Neural cell (in vitro differentiated cells): ENCODE results near the gene FBLIM1. TPM values are rescaled to one million over a fixed set of nuclear protein-coding genes. Genes with fewer than 3 reads are reported as not detected.

ENCODE experiments used
- H2AFZ ChIP-seq: fragments of 200-600, 300-800 bp; sonication (generic), shearing (Covaris generic); 2 replicates; pipeline ENCODE4 v1.6.0; 2014; ENCODE audit warnings: low read depth, mild to moderate bottlenecking, antibody characterized with exemption, low read length, moderate library complexity
- H3F3A ChIP-seq: fragments of 200-600 bp; shearing (Covaris generic); 2 replicates; pipeline ENCODE4 v1.6.1; 2016; ENCODE audit warnings: mild to moderate bottlenecking, moderate library complexity, mixed read lengths, antibody characterized with exemption, low read length; ENCODE audit not compliant: insufficient read depth, poor library complexity, severe bottlenecking
- H3K27ac ChIP-seq: fragments of 200-600, 300-800 bp; sonication (generic), shearing (Covaris generic); 2 replicates; pipeline ENCODE4 v1.5.1; 2014; ENCODE audit warnings: mild to moderate bottlenecking, low read length, moderate library complexity
- H3K27me3 ChIP-seq: fragments of 300-800, 200-600 bp; sonication (generic), shearing (Covaris generic); 2 replicates; pipeline ENCODE4 v1.6.0; 2014; ENCODE audit warnings: mild to moderate bottlenecking, low read depth, low read length, moderate library complexity; ENCODE audit not compliant: insufficient read depth
- H3K36me3 ChIP-seq: fragments of 300-800, 200-600 bp; sonication (generic), shearing (Covaris generic); 2 replicates; pipeline ENCODE4 v1.5.1; 2014; ENCODE audit warnings: mild to moderate bottlenecking, antibody characterized with exemption, low read length, moderate library complexity; ENCODE audit not compliant: insufficient read depth
- H3K4me2 ChIP-seq: fragments of 300-800, 200-600 bp; sonication (generic), shearing (Covaris generic); 2 replicates; pipeline ENCODE4 v1.6.0; 2014; ENCODE audit warnings: mild to moderate bottlenecking, low read length
- H3K4me3 ChIP-seq: fragments of 300-800, 200-600 bp; sonication (generic), shearing (Covaris generic); 2 replicates; pipeline ENCODE4 v1.5.1; 2014; ENCODE audit warnings: mild to moderate bottlenecking, low read length, moderate library complexity
- H3K79me2 ChIP-seq: fragments of 200-600 bp; shearing (Covaris generic); replicated peaks from 2 replicates; pipeline ENCODE4 v1.6.0; 2014; ENCODE audit warnings: mild to moderate bottlenecking, low read length, moderate library complexity; ENCODE audit not compliant: insufficient read depth
- H3K9ac ChIP-seq: fragments of 300-800, 200-600 bp; sonication (generic), shearing (Covaris generic); 2 replicates; pipeline ENCODE4 v1.6.1; 2016; ENCODE audit warnings: mild to moderate bottlenecking, low read length, mixed read lengths
- H3K9me2 ChIP-seq: fragments of 200-600 bp; shearing (Covaris generic); 2 replicates; pipeline ENCODE4 v1.6.1; 2016; ENCODE audit warnings: mild to moderate bottlenecking, low read length, mixed read lengths; ENCODE audit not compliant: insufficient read depth
- H3K9me3 ChIP-seq: fragments of 200-600, 300-800 bp; sonication (generic), shearing (Covaris generic); 2 replicates; pipeline ENCODE4 v1.6.1; 2016; ENCODE audit warnings: mild to moderate bottlenecking, mixed run types, low read length, moderate library complexity, mixed read lengths
- H4K20me1 ChIP-seq: fragments of 200-600 bp; shearing (Covaris generic); 2 replicates; pipeline ENCODE4 v1.6.1; 2016; ENCODE audit warnings: mild to moderate bottlenecking, mixed run types; ENCODE audit not compliant: insufficient read depth
- CTCF ChIP-seq: fragments of 450-650 bp; IDR thresholded peaks from 2 replicates; pipeline ENCODE4 v1.5.1; 2014; ENCODE audit warnings: antibody characterized with exemption, mild to moderate bottlenecking, moderate library complexity; ENCODE audit not compliant: poor library complexity, severe bottlenecking
- EP300 ChIP-seq: fragments of 450-650 bp; conservative IDR thresholded peaks from 2 replicates; pipeline ENCODE4 v1.6.1; 2014; ENCODE audit warnings: antibody characterized with exemption, mild to moderate bottlenecking, moderate library complexity; ENCODE audit not compliant: poor library complexity, severe bottlenecking
- EZH2 ChIP-seq: fragments of 200-600, 300-800 bp; shearing (Covaris generic), sonication (generic); IDR thresholded peaks from 2 replicates; pipeline ENCODE4 v1.6.1; 2014; ENCODE audit warnings: antibody characterized with exemption, low read length, borderline replicate concordance, mild to moderate bottlenecking; ENCODE audit not compliant: insufficient read depth, poor library complexity, severe bottlenecking
- MXI1 ChIP-seq: fragments of 450-650 bp; conservative IDR thresholded peaks from 2 replicates; pipeline ENCODE4 v1.6.1; 2014; ENCODE audit warnings: antibody characterized with exemption, mild to moderate bottlenecking; ENCODE audit not compliant: poor library complexity, severe bottlenecking
- POLR2AphosphoS5 ChIP-seq: IDR thresholded peaks from 2 replicates; pipeline ENCODE4 v1.6.1; 2012
- RAD21 ChIP-seq: fragments of 450-650 bp; conservative IDR thresholded peaks from 2 replicates; pipeline ENCODE4 v1.6.1; 2014; ENCODE audit warnings: antibody characterized with exemption, mild to moderate bottlenecking, moderate library complexity
- SMC3 ChIP-seq: fragments of 450-650 bp; conservative IDR thresholded peaks from 2 replicates; pipeline ENCODE4 v1.6.1; 2014; ENCODE audit warnings: antibody characterized with exemption, mild to moderate bottlenecking, moderate library complexity; ENCODE audit not compliant: poor library complexity
- TAF1 ChIP-seq: IDR thresholded peaks from 2 replicates; pipeline ENCODE4 v1.6.1; 2012; ENCODE audit warnings: low read depth
- polyA plus RNA-seq: library from polyadenylated mRNA; depleted of rRNA; stranded (reverse); fragments of >200 nt; gene quantifications from 2 replicates; pipeline ENCODE4 v1.2.3, GENCODE V29; 2014
- TF ChIP-seq, protein P1 (sequence below): IDR thresholded peaks from 2 replicates; pipeline ENCODE4 v1.6.1; 2012; ENCODE audit warnings: borderline replicate concordance

FBLIM1 gene
- polyA plus RNA-seq, 1 donor from 2014 or later: 24.9 TPM

DNA sequence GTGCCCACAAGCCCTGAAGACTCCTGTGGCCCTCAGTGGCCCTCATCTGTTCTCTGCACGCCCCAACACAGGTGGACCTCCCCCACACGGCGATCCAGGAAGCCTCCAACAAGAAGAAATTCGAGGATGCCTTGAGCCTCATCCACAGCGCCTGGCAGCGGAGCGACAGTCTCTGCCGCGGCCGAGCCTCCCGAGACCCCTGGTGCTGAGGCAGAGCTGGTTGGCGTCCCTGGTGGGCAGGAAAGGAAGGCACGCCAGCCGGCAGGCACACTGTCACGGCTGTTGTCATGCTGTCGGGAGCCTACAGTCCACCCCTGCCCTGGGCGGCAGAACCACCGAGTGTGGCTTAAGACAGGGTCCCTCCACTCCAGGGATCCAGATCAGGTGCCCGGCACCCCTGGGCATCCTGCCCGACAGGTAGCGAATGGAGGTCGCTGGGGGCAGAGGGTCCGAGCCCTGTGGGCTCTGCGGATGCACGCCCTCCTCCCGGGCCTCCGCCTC, 24.8 kb upstream of the FBLIM1 start:
- Histone ChIP-seq H3K79me2 (no peaks in the 10 kb centered on the region), H3K9ac (no peak overlapping the region)
- TF ChIP-seq TAF1 (no peak), EP300 (no peak)

DNA sequence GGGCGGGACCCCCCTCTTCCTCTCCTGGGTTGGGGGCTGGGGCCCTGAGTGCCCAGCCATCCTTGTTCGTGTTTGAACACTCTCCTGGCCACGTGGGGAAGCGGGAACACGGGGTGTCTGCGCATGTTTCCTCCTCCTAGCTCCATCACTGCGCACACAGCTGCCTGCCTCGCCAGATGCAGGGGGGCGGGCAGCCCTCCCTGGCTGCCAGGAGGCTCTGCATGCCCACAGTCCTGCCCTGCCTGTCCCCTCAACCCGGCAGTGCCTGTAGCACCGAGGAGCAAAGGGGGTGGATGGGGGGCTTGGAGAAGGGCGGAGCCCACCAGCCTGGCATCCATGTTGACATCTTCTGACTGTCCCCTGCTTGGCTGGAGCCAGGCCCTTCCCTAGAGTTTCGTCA, 24.3 kb upstream of the FBLIM1 start:
- H3K4me3 ChIP-seq: no peak overlapping the region
- no peaks in the 10 kb centered on the region for H3K27me3 ChIP-seq
- no peak overlapping the region for H3K9ac ChIP-seq
- H3F3A ChIP-seq: no peaks in the 10 kb centered on the region
- no peaks in the 10 kb centered on the region for H3K79me2 ChIP-seq
- H4K20me1 ChIP-seq: no peaks in the 10 kb centered on the region
- no peak overlapping the region for H2AFZ ChIP-seq
- H3K36me3 ChIP-seq: no peaks in the 10 kb centered on the region
- H3K27ac ChIP-seq: no peak overlapping the region
- H3K9me3 ChIP-seq: no peaks in the 10 kb centered on the region
- no peak overlapping the region for H3K4me2 ChIP-seq
- TF ChIP-seq POLR2AphosphoS5 (no peak), EP300 (no peak), CTCF (no peak), TAF1 (no peak), MXI1 (no peak), SMC3 (no peak), EZH2 (no peak), RAD21 (no peak)
- TF ChIP-seq, protein P1, sequence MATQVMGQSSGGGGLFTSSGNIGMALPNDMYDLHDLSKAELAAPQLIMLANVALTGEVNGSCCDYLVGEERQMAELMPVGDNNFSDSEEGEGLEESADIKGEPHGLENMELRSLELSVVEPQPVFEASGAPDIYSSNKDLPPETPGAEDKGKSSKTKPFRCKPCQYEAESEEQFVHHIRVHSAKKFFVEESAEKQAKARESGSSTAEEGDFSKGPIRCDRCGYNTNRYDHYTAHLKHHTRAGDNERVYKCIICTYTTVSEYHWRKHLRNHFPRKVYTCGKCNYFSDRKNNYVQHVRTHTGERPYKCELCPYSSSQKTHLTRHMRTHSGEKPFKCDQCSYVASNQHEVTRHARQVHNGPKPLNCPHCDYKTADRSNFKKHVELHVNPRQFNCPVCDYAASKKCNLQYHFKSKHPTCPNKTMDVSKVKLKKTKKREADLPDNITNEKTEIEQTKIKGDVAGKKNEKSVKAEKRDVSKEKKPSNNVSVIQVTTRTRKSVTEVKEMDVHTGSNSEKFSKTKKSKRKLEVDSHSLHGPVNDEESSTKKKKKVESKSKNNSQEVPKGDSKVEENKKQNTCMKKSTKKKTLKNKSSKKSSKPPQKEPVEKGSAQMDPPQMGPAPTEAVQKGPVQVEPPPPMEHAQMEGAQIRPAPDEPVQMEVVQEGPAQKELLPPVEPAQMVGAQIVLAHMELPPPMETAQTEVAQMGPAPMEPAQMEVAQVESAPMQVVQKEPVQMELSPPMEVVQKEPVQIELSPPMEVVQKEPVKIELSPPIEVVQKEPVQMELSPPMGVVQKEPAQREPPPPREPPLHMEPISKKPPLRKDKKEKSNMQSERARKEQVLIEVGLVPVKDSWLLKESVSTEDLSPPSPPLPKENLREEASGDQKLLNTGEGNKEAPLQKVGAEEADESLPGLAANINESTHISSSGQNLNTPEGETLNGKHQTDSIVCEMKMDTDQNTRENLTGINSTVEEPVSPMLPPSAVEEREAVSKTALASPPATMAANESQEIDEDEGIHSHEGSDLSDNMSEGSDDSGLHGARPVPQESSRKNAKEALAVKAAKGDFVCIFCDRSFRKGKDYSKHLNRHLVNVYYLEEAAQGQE: no peak
- no peaks in the 10 kb centered on the region for H3K9me2 ChIP-seq

More for the DNA sequence above, 24.8 kb upstream of the FBLIM1 start:
- Histone ChIP-seq H3K36me3 (no peaks in the 10 kb centered on the region), H4K20me1 (no peaks in the 10 kb centered on the region), H2AFZ (no peak overlapping the region), H3F3A (no peaks in the 10 kb centered on the region), H3K9me2 (no peaks in the 10 kb centered on the region), H3K9me3 (no peaks in the 10 kb centered on the region), H3K27me3 (no peaks in the 10 kb centered on the region), H3K27ac (no peak overlapping the region), H3K4me2 (no peak overlapping the region), H3K4me3 (no peak overlapping the region)

DNA sequence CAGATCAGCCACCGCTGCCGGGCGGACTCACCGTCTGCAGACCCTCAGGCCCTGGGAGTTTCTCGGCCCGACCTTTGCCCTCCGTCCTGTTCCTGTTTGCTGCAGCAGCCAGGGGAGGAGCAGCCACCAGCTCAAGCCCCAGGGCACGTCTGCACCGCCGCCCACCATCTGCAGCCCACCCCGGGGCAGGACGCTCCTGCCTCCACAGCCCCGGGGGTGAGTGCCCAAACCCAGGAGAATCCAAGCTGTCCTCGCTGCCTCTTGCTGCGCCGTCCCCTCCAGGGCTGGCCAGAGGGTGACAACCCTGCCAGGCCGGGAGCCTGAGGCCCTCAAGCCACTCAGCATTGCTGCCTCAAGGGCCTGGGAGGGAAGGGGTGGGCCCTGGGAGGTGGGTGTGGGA, 23.7 kb upstream of the FBLIM1 start:
- Histone ChIP-seq H3K27ac (no peak overlapping the region), H3K9ac (no peak overlapping the region), H3K4me3 (no peak overlapping the region), H3K9me2 (no peaks in the 10 kb centered on the region), H3K36me3 (no peaks in the 10 kb centered on the region), H3K79me2 (no peaks in the 10 kb centered on the region), H3K4me2 (no peak overlapping the region), H2AFZ (no peak overlapping the region), H3K27me3 (no peaks in the 10 kb centered on the region), H4K20me1 (no peaks in the 10 kb centered on the region), H3F3A (no peaks in the 10 kb centered on the region), H3K9me3 (no peaks in the 10 kb centered on the region)
- TF ChIP-seq CTCF (no peak), SMC3 (no peak)
- TF ChIP-seq, protein P1: no peak
